ENCODE data around the gene WDR49.

WDR49 gene

GRCh38 chr3:167653760-167654159 is at the start of gene WDR49:
Gene WDR49 (minus strand): TSS chr3:167653942. CDS start chr3:167653425, 517 bp downstream.
- no peak for TF ChIP-seq CTCF (IDR thresholded peaks at IDR 0.05; ENCODE audit: insufficient read depth, missing control alignments)
- FAIRE-seq (no peak), DNase-seq (ENCODE audit: insufficient read length, low spot score) (no peak)

GRCh38 chr3:167700926-167701325 is 47.2 kb upstream of the WDR49 start:
- DNase-seq (ENCODE audit: insufficient read length, low spot score), result no peak
- TF ChIP-seq CTCF (IDR thresholded peaks at IDR 0.05; ENCODE audit: insufficient read depth, missing control alignments), result no peak
- FAIRE-seq, result no peak

GRCh38 chr3:167700046-167700445 is 46.3 kb upstream of the WDR49 start:
- TF ChIP-seq CTCF (IDR thresholded peaks at IDR 0.05; ENCODE audit: insufficient read depth, missing control alignments), result no peak
- DNase-seq (ENCODE audit: insufficient read length, low spot score) (no peak), FAIRE-seq (no peak)

GRCh38 chr3:167694121-167694520 is 40.4 kb upstream of the WDR49 start:
- FAIRE-seq, result no peak
- TF ChIP-seq CTCF (IDR thresholded peaks at IDR 0.05; ENCODE audit: insufficient read depth, missing control alignments), result no peak

GRCh38 chr3:167691366-167691765 is 37.6 kb upstream of the WDR49 start:
- FAIRE-seq (no peak), DNase-seq (ENCODE audit: insufficient read length, low spot score) (no peak)
- TF ChIP-seq CTCF (IDR thresholded peaks at IDR 0.05; ENCODE audit: insufficient read depth, missing control alignments), result no peak

More at GRCh38 chr3:167694121-167694520, 40.4 kb upstream of the WDR49 start:
- no peak for DNase-seq (ENCODE audit: insufficient read length, low spot score)

GRCh38 chr3:167684388-167684993 is 30.7 kb upstream of the WDR49 start:
- FAIRE-seq, result peak; percentile 53
- DNase-seq (ENCODE audit: insufficient read length, low spot score), result no peak
- peak; percentile 72 for TF ChIP-seq CTCF (IDR thresholded peaks at IDR 0.05; ENCODE audit: insufficient read depth, missing control alignments)

GRCh38 chr3:167679526-167679925 is 25.8 kb upstream of the WDR49 start:
- no peak for TF ChIP-seq CTCF (IDR thresholded peaks at IDR 0.05; ENCODE audit: insufficient read depth, missing control alignments)
- FAIRE-seq, result no peak
- no peak for DNase-seq (ENCODE audit: insufficient read length, low spot score)

Data from D721Med (cell line).